Neural cell (in vitro differentiated cells): Measurements from ENCODE around the gene SLC12A5. TPM values are rescaled to one million over a fixed set of nuclear protein-coding genes. Genes with fewer than 3 reads are reported as not detected.

Source experiments
- H2AFZ ChIP-seq: fragments of 200-600, 300-800 bp; sonication (generic), shearing (Covaris generic); 2 replicates; pipeline ENCODE4 v1.6.0; 2014; ENCODE audit warnings: low read depth, mild to moderate bottlenecking, antibody characterized with exemption, low read length, moderate library complexity
- H3F3A ChIP-seq: fragments of 200-600 bp; shearing (Covaris generic); 2 replicates; pipeline ENCODE4 v1.6.1; 2016; ENCODE audit warnings: mild to moderate bottlenecking, moderate library complexity, mixed read lengths, antibody characterized with exemption, low read length; ENCODE audit not compliant: insufficient read depth, poor library complexity, severe bottlenecking
- H3K27ac ChIP-seq: fragments of 200-600, 300-800 bp; sonication (generic), shearing (Covaris generic); 2 replicates; pipeline ENCODE4 v1.5.1; 2014; ENCODE audit warnings: mild to moderate bottlenecking, low read length, moderate library complexity
- H3K27me3 ChIP-seq: fragments of 300-800, 200-600 bp; sonication (generic), shearing (Covaris generic); 2 replicates; pipeline ENCODE4 v1.6.0; 2014; ENCODE audit warnings: mild to moderate bottlenecking, low read depth, low read length, moderate library complexity; ENCODE audit not compliant: insufficient read depth
- H3K36me3 ChIP-seq: fragments of 300-800, 200-600 bp; sonication (generic), shearing (Covaris generic); 2 replicates; pipeline ENCODE4 v1.5.1; 2014; ENCODE audit warnings: mild to moderate bottlenecking, antibody characterized with exemption, low read length, moderate library complexity; ENCODE audit not compliant: insufficient read depth
- H3K4me2 ChIP-seq: fragments of 300-800, 200-600 bp; sonication (generic), shearing (Covaris generic); 2 replicates; pipeline ENCODE4 v1.6.0; 2014; ENCODE audit warnings: mild to moderate bottlenecking, low read length
- H3K4me3 ChIP-seq: fragments of 300-800, 200-600 bp; sonication (generic), shearing (Covaris generic); 2 replicates; pipeline ENCODE4 v1.5.1; 2014; ENCODE audit warnings: mild to moderate bottlenecking, low read length, moderate library complexity
- H3K79me2 ChIP-seq: fragments of 200-600 bp; shearing (Covaris generic); replicated peaks from 2 replicates; pipeline ENCODE4 v1.6.0; 2014; ENCODE audit warnings: mild to moderate bottlenecking, low read length, moderate library complexity; ENCODE audit not compliant: insufficient read depth
- H3K9ac ChIP-seq: fragments of 300-800, 200-600 bp; sonication (generic), shearing (Covaris generic); 2 replicates; pipeline ENCODE4 v1.6.1; 2016; ENCODE audit warnings: mild to moderate bottlenecking, low read length, mixed read lengths
- H3K9me2 ChIP-seq: fragments of 200-600 bp; shearing (Covaris generic); 2 replicates; pipeline ENCODE4 v1.6.1; 2016; ENCODE audit warnings: mild to moderate bottlenecking, low read length, mixed read lengths; ENCODE audit not compliant: insufficient read depth
- H3K9me3 ChIP-seq: fragments of 200-600, 300-800 bp; sonication (generic), shearing (Covaris generic); 2 replicates; pipeline ENCODE4 v1.6.1; 2016; ENCODE audit warnings: mild to moderate bottlenecking, mixed run types, low read length, moderate library complexity, mixed read lengths
- H4K20me1 ChIP-seq: fragments of 200-600 bp; shearing (Covaris generic); 2 replicates; pipeline ENCODE4 v1.6.1; 2016; ENCODE audit warnings: mild to moderate bottlenecking, mixed run types; ENCODE audit not compliant: insufficient read depth
- CTCF ChIP-seq: fragments of 450-650 bp; IDR thresholded peaks from 2 replicates; pipeline ENCODE4 v1.5.1; 2014; ENCODE audit warnings: antibody characterized with exemption, mild to moderate bottlenecking, moderate library complexity; ENCODE audit not compliant: poor library complexity, severe bottlenecking
- EP300 ChIP-seq: fragments of 450-650 bp; conservative IDR thresholded peaks from 2 replicates; pipeline ENCODE4 v1.6.1; 2014; ENCODE audit warnings: antibody characterized with exemption, mild to moderate bottlenecking, moderate library complexity; ENCODE audit not compliant: poor library complexity, severe bottlenecking
- EZH2 ChIP-seq: fragments of 200-600, 300-800 bp; shearing (Covaris generic), sonication (generic); IDR thresholded peaks from 2 replicates; pipeline ENCODE4 v1.6.1; 2014; ENCODE audit warnings: antibody characterized with exemption, low read length, borderline replicate concordance, mild to moderate bottlenecking; ENCODE audit not compliant: insufficient read depth, poor library complexity, severe bottlenecking
- MXI1 ChIP-seq: fragments of 450-650 bp; conservative IDR thresholded peaks from 2 replicates; pipeline ENCODE4 v1.6.1; 2014; ENCODE audit warnings: antibody characterized with exemption, mild to moderate bottlenecking; ENCODE audit not compliant: poor library complexity, severe bottlenecking
- POLR2AphosphoS5 ChIP-seq: IDR thresholded peaks from 2 replicates; pipeline ENCODE4 v1.6.1; 2012
- RAD21 ChIP-seq: fragments of 450-650 bp; conservative IDR thresholded peaks from 2 replicates; pipeline ENCODE4 v1.6.1; 2014; ENCODE audit warnings: antibody characterized with exemption, mild to moderate bottlenecking, moderate library complexity
- REST ChIP-seq: IDR thresholded peaks from 2 replicates; pipeline ENCODE4 v1.6.1; 2012; ENCODE audit warnings: borderline replicate concordance
- SMC3 ChIP-seq: fragments of 450-650 bp; conservative IDR thresholded peaks from 2 replicates; pipeline ENCODE4 v1.6.1; 2014; ENCODE audit warnings: antibody characterized with exemption, mild to moderate bottlenecking, moderate library complexity; ENCODE audit not compliant: poor library complexity
- TAF1 ChIP-seq: IDR thresholded peaks from 2 replicates; pipeline ENCODE4 v1.6.1; 2012; ENCODE audit warnings: low read depth
- polyA plus RNA-seq: library from polyadenylated mRNA; depleted of rRNA; stranded (reverse); fragments of >200 nt; gene quantifications from 2 replicates; pipeline ENCODE4 v1.2.3, GENCODE V29; 2014

The SLC12A5 gene
- polyA plus RNA-seq, 1 donor from 2014 or later = 53.1 TPM

GRCh38 chr20:46035713-46036112 is 6.7 kb downstream of the SLC12A5 start:
- no peaks in the 10 kb centered on the region for H3K9me3 ChIP-seq
- H3K36me3 ChIP-seq = no peaks in the 10 kb centered on the region
- no peak overlapping the region for H3K4me2 ChIP-seq
- H3K79me2 ChIP-seq = peaks cover 8% of the 10 kb centered on the region
- H4K20me1 ChIP-seq = no peaks in the 10 kb centered on the region
- H3K9me2 ChIP-seq = no peaks in the 10 kb centered on the region
- H3K9ac ChIP-seq = no peak overlapping the region
- H3K27ac ChIP-seq = no peak overlapping the region
- TF ChIP-seq EP300 (no peak), REST (no peak), EZH2 (no peak), RAD21 (no peak), TAF1 (no peak), MXI1 (no peak), SMC3 (no peak), POLR2AphosphoS5 (no peak), CTCF (no peak)
- H3K4me3 ChIP-seq = no peak overlapping the region
- H2AFZ ChIP-seq = no peak overlapping the region
- H3K27me3 ChIP-seq = peaks cover 11% of the 10 kb centered on the region
- no peaks in the 10 kb centered on the region for H3F3A ChIP-seq

GRCh38 chr20:46036370-46036769 is 7.4 kb downstream of the SLC12A5 start:
- Histone ChIP-seq H3K9me2 (no peaks in the 10 kb centered on the region), H2AFZ (no peak overlapping the region), H3K27ac (no peak overlapping the region), H4K20me1 (no peaks in the 10 kb centered on the region), H3K4me2 (no peak overlapping the region), H3K4me3 (no peak overlapping the region), H3K9me3 (no peaks in the 10 kb centered on the region), H3K9ac (no peak overlapping the region), H3F3A (no peaks in the 10 kb centered on the region), H3K36me3 (no peaks in the 10 kb centered on the region), H3K27me3 (peaks cover 11% of the 10 kb centered on the region), H3K79me2 (peaks cover 8% of the 10 kb centered on the region)
- TF ChIP-seq CTCF (no peak), MXI1 (no peak), POLR2AphosphoS5 (no peak), EP300 (no peak), RAD21 (no peak), SMC3 (no peak), REST (no peak)
